B cell (primary cell): ENCODE results near the gene ACSL1. TPM values are rescaled to one million over a fixed set of nuclear protein-coding genes. Genes with fewer than 3 reads are reported as not detected.

ENCODE experiments used
- ATAC-seq: fragments of 200-7000 bp; cut with Tn5 transposase; one replicate; pipeline ENCODE4 v1.10.0; 2021; ENCODE audit warnings: low read depth, mild to moderate bottlenecking, moderate number of reproducible peaks, moderate library complexity
- CTCF ChIA-PET: fragments of 350-600 bp; sonication (Branson Sonifier 250); formaldehyde crosslinking; loops from one replicate; lab custom pipeline; 2021; ENCODE audit warnings: antibody characterized with exemption, inconsistent platforms; lab: Charles Lee
- POLR2A ChIA-PET: fragments of 350-600 bp; sonication (Branson Sonifier 250); formaldehyde crosslinking; loops from one replicate; lab custom pipeline; 2021; ENCODE audit warnings: antibody characterized with exemption; lab: Charles Lee
- DNase-seq: peaks from one replicate; pipeline ENCODE4 v3.0.0; 2013
- H2AFZ ChIP-seq: 2 replicates; pipeline ENCODE4 v1.6.1; 2012; ENCODE audit warnings: mild to moderate bottlenecking, low read depth, low read length; ENCODE audit not compliant: insufficient read depth, poor library complexity, severe bottlenecking
- H3K27ac ChIP-seq, 2 donors: 1 replicate in 1 of 2; 2 replicates in 1 of 2; pipeline ENCODE4 v1.5.1; 2012 to 2013; ENCODE audit warnings: low read length in 2 of 2, mild to moderate bottlenecking in 2 of 2, moderate library complexity in 1 of 2
- H3K27me3 ChIP-seq, 4 experiments: fragments of 200-600 bp in 1 of 4; sonication (generic) in 1 of 4; replicated peaks in 1 of 4; 1 replicate in 2 of 4; 2 replicates in 2 of 4; pipeline versions ENCODE4 v1.6.1 to v1.7.0; 2013 to 2016; ENCODE audit warnings: low read length in 3 of 4, mild to moderate bottlenecking in 2 of 4, mixed read lengths in 1 of 4, moderate library complexity in 1 of 4; ENCODE audit not compliant: insufficient read depth in 4 of 4, control insufficient read depth in 3 of 4; ENCODE audit errors: control extremely low read depth in 1 of 4
- H3K36me3 ChIP-seq, 2 experiments: replicated peaks in 1 of 2; 1 replicate in 1 of 2; 2 replicates in 1 of 2; pipeline versions ENCODE4 v1.6.1 to v1.7.1; 2013; ENCODE audit warnings: low read length in 1 of 2; ENCODE audit not compliant: insufficient read depth in 2 of 2, control insufficient read depth in 1 of 2; ENCODE audit errors: control extremely low read depth in 1 of 2, extremely low read depth in 1 of 2
- H3K4me1 ChIP-seq, 2 donors: fragments of 200-600 bp in 1 of 2; sonication (generic) in 1 of 2; 1 replicate in 1 of 2; 2 replicates in 1 of 2; pipeline versions ENCODE4 v1.5.1 to v1.6.1; 2013 to 2017; ENCODE audit warnings: low read length in 2 of 2; ENCODE audit not compliant: control insufficient read depth in 2 of 2, insufficient read depth in 2 of 2
- H3K4me2 ChIP-seq: replicated peaks from 2 replicates; pipeline ENCODE3; 2012; ENCODE audit warnings: mild to moderate bottlenecking, low read depth, low read length; ENCODE audit not compliant: poor library complexity, severe bottlenecking
- H3K4me3 ChIP-seq, 5 experiments: fragments of 200-600 bp in 1 of 5; sonication (generic) in 1 of 5; 1 replicate in 3 of 5; 2 replicates in 2 of 5; pipeline versions ENCODE4 v1.5.1 to v1.7.0; 2011 to 2016; ENCODE audit warnings: low read length in 4 of 5, mild to moderate bottlenecking in 4 of 5, low read depth in 2 of 5, control low read depth in 1 of 5, moderate library complexity in 1 of 5; ENCODE audit not compliant: insufficient read depth in 1 of 5; ENCODE audit errors: control extremely low read depth in 1 of 5, extremely low read depth in 1 of 5
- H3K79me2 ChIP-seq: fragments of 200-600 bp; sonication (generic); one replicate; pipeline ENCODE4 v1.6.0; 2016; ENCODE audit warnings: low read length; ENCODE audit not compliant: control insufficient read depth, insufficient read depth
- H3K9ac ChIP-seq: fragments of 200-600 bp; sonication (generic); 2 replicates; pipeline ENCODE4 v1.6.1; 2017; ENCODE audit warnings: mild to moderate bottlenecking, low read length, moderate library complexity
- H3K9me3 ChIP-seq, 3 donors: one replicate each; pipeline versions ENCODE4 v1.6.1 to v1.7.1; 2013; ENCODE audit warnings: low read length in 2 of 3; ENCODE audit not compliant: control insufficient read depth in 2 of 3, insufficient read depth in 1 of 3; ENCODE audit errors: control extremely low read depth in 1 of 3
- H4K20me1 ChIP-seq: 2 replicates; pipeline ENCODE4 v1.6.0; 2012; ENCODE audit warnings: mild to moderate bottlenecking, low read length; ENCODE audit not compliant: insufficient read depth, control insufficient read depth, poor library complexity, severe bottlenecking
- H3K27ac Mint-ChIP-seq: one replicate; pipeline ENCODE4 v1.8.0; 2021; ENCODE audit warnings: mixed read lengths
- H3K27me3 Mint-ChIP-seq: one replicate; pipeline ENCODE4 v1.8.0; 2021; ENCODE audit warnings: mixed read lengths
- H3K4me1 Mint-ChIP-seq: one replicate; pipeline ENCODE4 v1.8.0; 2021; ENCODE audit warnings: mixed read lengths
- H3K4me3 Mint-ChIP-seq: one replicate; pipeline ENCODE4 v1.8.0; 2021; ENCODE audit warnings: mixed read lengths
- H3K9me3 Mint-ChIP-seq: one replicate; pipeline ENCODE4 v1.8.0; 2022; ENCODE audit warnings: mixed read lengths; ENCODE audit not compliant: insufficient read depth
- EZH2 ChIP-seq: IDR thresholded peaks from 2 replicates; pipeline ENCODE4 v1.6.1; 2012; ENCODE audit warnings: borderline replicate concordance, low read depth, mild to moderate bottlenecking, moderate library complexity, low read length; ENCODE audit not compliant: insufficient read depth, poor library complexity, severe bottlenecking
- WGBS: methylation state at CpG from one replicate; pipeline ENCODE4 v1.1.5; 2013; ENCODE audit warnings: missing lambda C conversion rate; ENCODE audit not compliant: insufficient coverage; 5-methylcytosine and 5-hydroxymethylcytosine counted together
- intact Hi-C: fragments of 100-400 bp; cut with micrococcal nuclease; formaldehyde crosslinking; loops from one replicate; pipeline ENCODE4 v1.10.0; 2022
- polyA plus RNA-seq: library from polyadenylated mRNA; depleted of rRNA; stranded (reverse); fragments of >200 nt; gene quantifications from 2 replicates; pipeline ENCODE4 v1.2.3, GENCODE V29; 2012
- total RNA-seq, 2 donors: library from RNA; stranded (reverse); fragments of 120-200 nt in 1 of 2; gene quantifications; 1 replicate in 1 of 2; 2 replicates in 1 of 2; pipeline versions ENCODE4 v1.2.3 to v1.2.4, GENCODE V29; 2013 to 2022
- TF ChIP-seq, protein P1 (sequence below): fragments of 200-600 bp; IDR thresholded peaks from one replicate; pipeline ENCODE4 v1.8.0; 2022; ENCODE audit warnings: antibody characterized with exemption, mild to moderate bottlenecking

The ACSL1 gene
- total and polyA plus RNA-seq, 2 donors (not counting 1 experiment from before 2014, with no cell fraction given): 6.6 to 31.8 TPM

DNA sequence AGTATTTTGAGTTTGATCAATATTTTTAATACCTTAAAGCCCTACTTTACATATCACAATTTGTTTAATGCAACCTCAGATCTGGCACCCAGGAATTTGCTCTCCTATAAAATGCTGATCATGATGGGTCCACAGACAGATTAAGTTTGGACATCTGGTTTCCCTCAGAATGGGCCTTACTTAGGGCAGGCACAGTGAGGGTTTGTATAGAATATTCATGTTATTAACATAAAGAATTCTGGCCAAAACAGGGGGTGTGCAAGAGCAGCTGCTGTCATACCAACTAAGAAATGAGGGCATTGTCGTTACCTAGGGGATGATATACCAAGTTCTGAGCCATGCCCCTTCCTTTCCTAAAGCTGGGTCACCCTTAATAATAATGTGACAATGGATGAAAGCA, 54.4 kb downstream of the ACSL1 start:
- Mint-ChIP-seq H3K27me3 (no peaks in the 10 kb centered on the region), H3K4me3 (no peak overlapping the region), H3K27ac (no peak overlapping the region), H3K9me3 (no peaks in the 10 kb centered on the region), H3K4me1 (no peaks in the 10 kb centered on the region)
- no peak for TF ChIP-seq EZH2
- TF ChIP-seq, protein P1, sequence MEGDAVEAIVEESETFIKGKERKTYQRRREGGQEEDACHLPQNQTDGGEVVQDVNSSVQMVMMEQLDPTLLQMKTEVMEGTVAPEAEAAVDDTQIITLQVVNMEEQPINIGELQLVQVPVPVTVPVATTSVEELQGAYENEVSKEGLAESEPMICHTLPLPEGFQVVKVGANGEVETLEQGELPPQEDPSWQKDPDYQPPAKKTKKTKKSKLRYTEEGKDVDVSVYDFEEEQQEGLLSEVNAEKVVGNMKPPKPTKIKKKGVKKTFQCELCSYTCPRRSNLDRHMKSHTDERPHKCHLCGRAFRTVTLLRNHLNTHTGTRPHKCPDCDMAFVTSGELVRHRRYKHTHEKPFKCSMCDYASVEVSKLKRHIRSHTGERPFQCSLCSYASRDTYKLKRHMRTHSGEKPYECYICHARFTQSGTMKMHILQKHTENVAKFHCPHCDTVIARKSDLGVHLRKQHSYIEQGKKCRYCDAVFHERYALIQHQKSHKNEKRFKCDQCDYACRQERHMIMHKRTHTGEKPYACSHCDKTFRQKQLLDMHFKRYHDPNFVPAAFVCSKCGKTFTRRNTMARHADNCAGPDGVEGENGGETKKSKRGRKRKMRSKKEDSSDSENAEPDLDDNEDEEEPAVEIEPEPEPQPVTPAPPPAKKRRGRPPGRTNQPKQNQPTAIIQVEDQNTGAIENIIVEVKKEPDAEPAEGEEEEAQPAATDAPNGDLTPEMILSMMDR: no peak
- ChIA-PET CTCF (no interaction called here), POLR2A (no interaction called here)
- H3K27me3 ChIP-seq: no peaks in the 10 kb centered on the region
- H3K79me2 ChIP-seq: no peaks in the 10 kb centered on the region
- H3K4me3 ChIP-seq: no peak overlapping the region
- H3K36me3 ChIP-seq: peaks cover 0 to 32% of the 10 kb centered on the region in 2 experiments
- H4K20me1 ChIP-seq: no peaks in the 10 kb centered on the region
- H3K27ac ChIP-seq: no peak overlapping the region
- no peaks in the 10 kb centered on the region for H3K4me1 ChIP-seq
- no peak overlapping the region for H2AFZ ChIP-seq
- DNase-seq (no peak), ATAC-seq (no peak)
- no peak overlapping the region for H3K9ac ChIP-seq
- intact Hi-C loops: no loop called here
- H3K4me2 ChIP-seq: no peak overlapping the region
- no CpG with 5 or more reads among the region's 1 CpG for WGBS
- no peaks in the 10 kb centered on the region for H3K9me3 ChIP-seq

DNA sequence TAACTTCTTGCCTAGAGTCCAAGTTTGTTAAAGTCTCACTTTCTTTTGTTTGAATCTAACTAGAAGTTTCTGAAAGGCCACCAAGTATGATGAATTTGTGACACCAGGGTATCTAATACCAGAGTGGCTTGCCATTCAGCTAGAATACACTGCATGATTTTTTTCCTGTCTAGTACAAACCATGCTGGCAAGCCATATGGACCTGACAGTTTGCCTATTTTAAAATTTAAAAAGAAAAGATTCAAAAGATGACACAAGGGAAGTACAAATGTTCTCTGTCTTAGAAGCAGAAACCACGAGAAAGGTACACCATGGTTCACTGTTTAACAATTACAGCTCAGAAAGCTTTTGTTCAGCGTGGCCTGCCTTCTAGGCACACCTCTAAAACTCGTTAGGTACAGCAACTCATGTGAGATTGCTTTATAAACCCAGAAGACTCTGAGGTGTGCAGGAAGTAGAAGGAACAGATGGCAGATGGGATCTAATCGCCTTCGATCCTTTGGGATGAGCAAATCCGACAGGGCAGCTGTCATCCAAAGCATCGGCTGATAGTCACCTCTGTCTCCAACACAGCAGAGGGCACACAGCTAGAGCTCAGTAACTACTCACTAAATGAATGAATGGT, 56.5 kb downstream of the ACSL1 start:
- Histone ChIP-seq H3K4me3 (no peak overlapping the region), H3K4me2 (no peak overlapping the region), H3K9ac (no peak overlapping the region), H3K9me3 (no peaks in the 10 kb centered on the region), H3K27ac (no peak overlapping the region), H4K20me1 (no peaks in the 10 kb centered on the region), H2AFZ (no peak overlapping the region), H3K79me2 (no peaks in the 10 kb centered on the region), H3K36me3 (peaks cover 0 to 51% of the 10 kb centered on the region in 2 experiments), H3K4me1 (no peaks in the 10 kb centered on the region), H3K27me3 (no peaks in the 10 kb centered on the region)
- ChIA-PET CTCF (interaction anchor here (0.7 kb wide), 1 partner anchor 136 kb away, joined by 4 read pairs; no protein-coding TSS in a partner anchor), POLR2A (interaction anchor here (0.7 kb wide), 1 partner anchor 113 kb away, joined by 3 read pairs; no protein-coding TSS in a partner anchor)
- 100% methylated on average over 5 of the region's 7 CpGs for WGBS
- Mint-ChIP-seq H3K4me1 (no peaks in the 10 kb centered on the region), H3K9me3 (no peaks in the 10 kb centered on the region), H3K27me3 (no peaks in the 10 kb centered on the region), H3K27ac (no peak overlapping the region), H3K4me3 (no peak overlapping the region)
- no peak for ATAC-seq
- no peak for DNase-seq
- intact Hi-C loops: no loop called here
- TF ChIP-seq, protein P1: no peak
- TF ChIP-seq EZH2: no peak
